Kasumi-1 (cell line): ENCODE measurements around the gene RAB29.
"Not testable (repeated sequence)": the region's sequence is repeated elsewhere in the genome, so short reads cannot be mapped to it uniquely, and the experiment has no call there.

ENCODE experiments used
- DNase-seq, 2 experiments: peaks; one replicate each; lab custom pipeline; 2025; lab: John Stamatoyannopoulos, UW

The RAB29 gene, protein sequence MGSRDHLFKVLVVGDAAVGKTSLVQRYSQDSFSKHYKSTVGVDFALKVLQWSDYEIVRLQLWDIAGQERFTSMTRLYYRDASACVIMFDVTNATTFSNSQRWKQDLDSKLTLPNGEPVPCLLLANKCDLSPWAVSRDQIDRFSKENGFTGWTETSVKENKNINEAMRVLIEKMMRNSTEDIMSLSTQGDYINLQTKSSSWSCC

DNA sequence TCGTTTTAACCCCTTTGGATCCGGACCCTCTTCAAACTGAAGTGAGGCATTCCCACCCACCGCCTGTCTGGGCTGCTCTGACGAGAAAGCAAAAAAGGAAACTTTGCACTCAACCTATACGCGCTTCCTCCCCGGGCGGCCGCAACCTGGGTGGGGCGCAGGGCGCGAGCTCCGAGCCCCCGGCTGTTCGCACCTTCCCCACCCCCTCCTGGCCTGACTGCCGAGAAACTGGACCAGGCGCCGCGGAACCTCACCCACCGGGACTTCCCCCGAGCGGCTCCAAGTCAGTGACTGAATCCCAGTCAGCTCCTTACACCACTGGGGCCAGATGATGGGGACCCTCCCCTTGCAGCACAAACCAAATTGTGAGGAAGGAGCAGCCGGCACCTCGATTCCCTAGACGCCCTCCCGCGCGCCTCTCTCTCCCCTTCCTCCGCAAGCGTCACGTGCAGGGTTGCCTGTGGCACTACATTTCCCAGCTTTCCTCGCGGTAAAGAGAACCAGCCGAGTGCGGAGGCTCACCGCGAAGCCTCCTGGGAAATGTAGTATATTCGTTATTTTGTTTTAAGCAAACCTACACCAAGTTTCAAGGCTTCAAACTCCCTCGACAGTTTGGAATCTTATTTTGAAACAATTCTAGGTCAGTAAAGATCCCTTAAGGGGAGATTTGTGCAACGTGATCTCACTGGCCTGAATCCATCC, at the start of gene RAB29:
RAB29 (minus strand) TSS at position 468 of the 702 bp plus-strand sequence. CDS start 526 bp downstream, outside the sequence.
- DNase-seq = peak; percentile 91 to 95

DNA sequence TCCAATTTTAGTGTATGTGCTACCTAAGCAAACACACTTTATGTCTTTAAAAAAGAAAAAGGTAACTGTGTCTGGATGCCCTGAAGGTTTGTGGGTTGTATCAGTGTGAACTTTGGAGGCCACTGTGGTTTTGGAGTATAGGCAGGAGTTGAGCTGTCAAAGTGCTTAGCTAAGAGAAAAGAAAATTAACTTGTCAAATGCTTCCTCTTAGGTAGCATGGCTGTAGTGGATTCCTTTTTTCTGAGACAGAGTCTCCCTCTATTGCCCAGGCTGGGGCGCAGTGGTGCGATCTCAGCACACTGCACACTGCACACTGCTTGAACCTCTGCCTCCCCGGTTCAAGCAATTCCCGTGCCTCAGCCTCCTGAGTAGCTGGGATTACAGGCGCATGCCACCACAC, 48.9 kb upstream of the RAB29 start:
- DNase-seq = peak in 1 of 2 experiments; percentile 9

DNA sequence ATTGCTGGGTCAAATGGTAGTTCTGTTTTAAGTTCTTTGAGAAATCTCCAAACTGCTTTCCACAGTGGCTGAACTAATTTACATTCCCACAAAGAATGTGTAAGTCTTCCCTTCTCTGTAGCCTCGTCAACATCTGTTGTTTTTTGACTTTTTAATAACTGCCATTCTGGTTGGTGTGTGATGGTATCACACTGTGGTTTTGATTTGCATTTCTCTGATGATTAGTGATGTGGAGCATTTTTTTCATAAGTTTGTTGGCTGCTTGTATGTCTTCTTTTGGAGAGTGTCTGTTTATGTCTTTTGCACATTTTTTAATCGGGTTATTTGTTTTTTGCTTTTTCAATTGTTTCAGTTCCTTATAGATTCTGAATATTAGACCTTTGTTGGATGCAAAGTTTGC, 48.0 kb upstream of the RAB29 start:
- not testable (repeated sequence) for DNase-seq

DNA sequence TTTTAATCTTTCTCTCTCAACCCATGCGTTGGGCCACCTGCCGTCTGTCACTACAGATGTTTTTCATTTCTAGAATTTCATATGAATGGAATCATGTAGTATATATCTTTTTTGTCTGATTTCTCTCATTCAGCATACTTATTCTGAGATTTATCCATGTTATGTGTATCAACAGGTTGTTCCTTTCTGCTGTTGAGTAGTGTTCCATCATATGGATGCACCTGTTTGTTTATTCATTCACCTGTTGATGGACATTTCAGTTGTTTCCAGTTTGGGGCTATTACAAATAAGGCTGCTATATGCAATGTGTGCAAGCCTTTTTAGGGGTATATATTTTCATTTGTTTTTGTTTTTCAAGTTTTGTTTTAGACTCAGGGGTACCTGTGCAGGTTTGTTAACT, 47.1 kb upstream of the RAB29 start:
- DNase-seq = no peak

DNA sequence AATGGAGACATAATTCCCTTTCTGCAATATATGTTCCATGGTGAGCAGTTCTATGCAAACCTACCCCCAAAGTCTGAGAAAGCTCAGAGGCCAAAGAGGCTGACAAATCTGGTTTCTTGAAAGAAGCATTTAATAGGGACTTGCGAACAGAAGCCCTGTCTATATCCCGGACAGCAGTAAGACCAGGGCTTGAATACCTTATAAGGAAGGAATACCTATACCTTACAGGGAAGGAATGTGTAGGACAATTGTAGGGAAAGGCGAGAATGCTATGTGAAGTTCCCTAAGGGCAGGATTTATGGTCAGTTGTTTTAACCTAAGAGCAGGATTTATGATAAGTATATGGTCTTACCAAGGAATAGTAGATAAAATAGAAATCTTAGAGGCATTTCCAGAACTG, 42.7 kb upstream of the RAB29 start:
- no peak for DNase-seq

DNA sequence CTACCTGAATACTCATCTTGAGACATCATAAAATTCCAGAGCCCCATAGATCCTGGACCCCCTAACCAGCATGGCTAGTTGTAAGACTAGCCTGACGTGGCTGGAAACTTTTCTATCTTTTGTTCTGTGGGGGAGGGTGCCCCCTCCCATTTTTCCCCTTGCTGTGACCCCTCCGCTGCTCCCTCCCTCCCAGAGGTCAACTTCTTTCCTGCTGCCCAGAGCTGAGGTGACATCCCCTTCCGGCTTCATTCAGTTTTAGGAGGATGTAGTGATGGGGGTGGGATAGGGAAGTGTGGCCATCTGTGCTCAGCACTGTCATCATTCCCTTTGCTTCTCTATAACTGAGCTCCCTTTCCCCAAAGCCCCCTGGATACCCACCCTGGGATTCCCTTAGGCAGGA, 42.1 kb upstream of the RAB29 start:
- DNase-seq = no peak

DNA sequence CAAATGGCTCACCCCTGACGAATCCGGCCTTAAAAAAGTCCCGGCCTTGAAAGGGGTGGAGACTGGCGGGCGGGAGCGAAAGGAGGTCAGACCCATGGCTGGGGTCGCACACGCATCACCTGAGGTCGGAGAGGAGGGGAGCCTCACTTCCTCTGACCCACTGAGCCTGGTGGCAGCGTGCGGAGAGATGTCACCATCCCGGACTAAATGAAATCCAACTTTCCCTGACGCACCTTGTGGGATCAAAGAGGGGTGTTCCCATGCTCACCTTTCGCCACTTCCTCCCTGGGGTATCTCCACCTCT, 38.4 kb upstream of the RAB29 start:
- DNase-seq = peak in 1 of 2 experiments; percentile 33

DNA sequence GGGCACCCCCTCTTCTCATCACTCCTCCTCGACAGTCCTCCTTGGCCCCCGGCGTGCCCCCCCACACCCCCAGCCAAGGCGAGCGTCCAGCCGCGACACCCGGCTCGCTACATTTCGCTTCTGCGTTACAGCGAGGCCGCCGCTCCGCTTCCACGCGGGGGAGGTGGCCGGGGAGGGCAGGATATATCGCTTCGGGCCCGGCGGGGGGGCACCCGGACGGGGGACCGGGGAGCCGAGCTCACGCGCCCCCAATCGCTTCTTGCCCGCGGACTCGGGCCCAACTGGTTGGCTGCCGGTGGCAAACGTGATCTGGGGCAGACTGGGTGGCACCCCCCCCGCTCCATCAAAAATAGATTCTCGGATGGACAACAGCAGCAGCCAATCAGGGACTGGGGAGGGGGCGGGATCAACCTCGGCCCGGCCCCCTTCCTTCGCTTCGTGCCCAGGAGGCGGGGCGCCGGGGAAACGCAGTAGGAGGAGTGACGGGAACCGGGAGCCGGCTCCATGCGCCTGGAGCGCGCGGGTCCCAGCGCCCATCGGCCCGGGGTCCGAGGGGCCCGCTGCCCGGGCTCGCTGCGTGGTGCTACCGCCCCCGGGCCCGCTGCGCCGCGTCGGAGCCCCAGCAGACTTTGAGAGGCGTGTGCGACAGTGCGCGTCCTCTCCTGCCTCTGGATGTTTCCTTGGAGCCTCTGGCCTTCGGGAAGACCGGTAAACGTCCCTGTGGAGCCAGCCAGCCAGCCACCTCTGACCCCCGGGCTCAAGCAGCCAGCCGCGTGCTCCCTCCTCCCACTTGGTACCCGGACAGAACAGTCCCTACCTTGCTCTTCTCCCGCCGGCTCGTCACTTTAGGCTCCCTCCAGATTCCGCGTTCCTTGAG, 37.8 kb upstream of the RAB29 start, which contains the start of gene SLC41A1:
SLC41A1 (minus strand) TSS at position 321 of the 877 bp plus-strand sequence. CDS start 2,757 bp downstream, outside the sequence.
- DNase-seq = peak; percentile 89 to 91

DNA sequence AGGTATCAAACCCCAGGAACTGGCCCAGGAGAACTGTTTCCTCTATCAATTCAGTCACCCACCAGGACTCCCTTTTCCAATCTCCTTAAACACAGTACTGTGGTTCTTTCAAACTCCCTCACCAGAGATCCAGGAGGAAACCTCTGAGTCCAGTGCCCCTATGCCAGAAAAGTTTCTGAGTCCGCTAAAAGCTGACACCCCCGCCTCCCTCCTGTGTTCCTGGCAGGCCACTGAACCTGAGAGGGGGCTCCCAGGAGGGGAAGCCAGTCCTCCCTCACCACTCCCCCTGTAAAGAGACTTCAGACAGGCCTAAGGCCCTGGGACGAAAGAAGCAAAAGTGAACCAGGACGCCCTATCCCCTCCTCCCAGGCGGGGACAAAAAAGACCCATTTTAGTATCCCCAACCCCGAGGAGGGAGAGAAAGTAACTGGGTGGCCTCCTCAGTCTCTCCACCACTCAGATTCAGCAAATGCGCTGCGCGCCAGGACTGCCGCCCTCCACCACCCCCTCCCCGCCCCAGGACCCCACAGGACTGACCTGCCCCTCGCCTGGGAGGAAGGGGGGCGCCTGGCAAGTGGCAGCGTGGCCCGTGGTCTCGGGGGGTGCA, 37.1 kb upstream of the RAB29 start:
- DNase-seq = peak in 1 of 2 experiments; percentile 17

DNA sequence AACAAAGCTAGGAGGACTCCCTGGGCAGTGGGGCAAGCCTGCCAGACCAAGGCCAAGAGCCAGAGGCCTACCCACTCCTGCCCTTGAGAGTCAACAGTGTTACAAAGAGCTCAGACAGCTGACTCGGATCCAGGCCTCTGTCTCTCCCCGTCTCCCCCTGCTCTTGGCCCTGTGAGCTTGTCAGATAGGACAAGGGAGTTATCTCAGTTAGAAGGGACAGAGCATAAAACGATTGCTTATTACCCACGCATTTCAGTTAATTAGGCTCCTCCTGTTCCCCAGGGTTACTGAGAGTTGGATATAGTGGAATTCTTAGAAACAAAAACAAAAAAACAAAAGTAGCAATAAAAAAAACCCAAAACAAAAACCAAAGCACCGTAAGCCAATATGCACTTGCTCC, 36.4 kb upstream of the RAB29 start:
- no peak for DNase-seq

DNA sequence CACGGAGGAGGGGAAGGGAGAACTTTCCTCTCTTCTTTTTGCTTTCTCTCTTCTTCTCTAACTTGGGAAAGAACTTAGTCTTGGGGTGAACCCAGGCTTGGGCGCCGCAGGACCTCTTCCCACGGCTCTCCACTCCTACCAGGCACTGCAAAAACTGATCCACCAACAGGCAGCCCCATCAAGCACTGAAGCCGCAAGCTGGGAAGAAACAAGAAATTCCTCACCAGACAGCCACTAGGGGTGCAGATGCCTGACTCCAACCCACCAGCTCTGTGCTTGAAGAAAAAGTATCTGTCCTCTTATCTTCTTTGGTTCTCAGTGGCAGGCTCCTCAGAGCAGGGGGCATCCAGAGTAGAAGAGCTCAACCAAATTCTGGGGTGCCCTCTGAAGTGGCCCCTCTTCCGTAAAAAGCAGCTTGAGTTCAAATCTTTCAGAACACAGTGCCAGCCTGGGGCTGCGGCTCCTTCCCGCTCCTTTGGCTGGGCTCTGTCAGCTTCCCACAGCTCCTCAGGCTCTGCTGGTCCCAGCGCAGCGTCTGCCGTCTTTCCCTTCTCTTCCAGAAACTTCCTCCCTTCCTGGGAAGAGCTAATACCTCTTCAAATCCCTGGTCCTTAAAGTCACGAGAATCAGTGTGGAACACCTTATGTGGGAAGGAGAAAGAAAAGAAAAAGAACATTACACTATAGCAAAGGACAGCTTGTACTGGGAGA, 35.3 kb upstream of the RAB29 start:
- peak; percentile 45 to 60 for DNase-seq

DNA sequence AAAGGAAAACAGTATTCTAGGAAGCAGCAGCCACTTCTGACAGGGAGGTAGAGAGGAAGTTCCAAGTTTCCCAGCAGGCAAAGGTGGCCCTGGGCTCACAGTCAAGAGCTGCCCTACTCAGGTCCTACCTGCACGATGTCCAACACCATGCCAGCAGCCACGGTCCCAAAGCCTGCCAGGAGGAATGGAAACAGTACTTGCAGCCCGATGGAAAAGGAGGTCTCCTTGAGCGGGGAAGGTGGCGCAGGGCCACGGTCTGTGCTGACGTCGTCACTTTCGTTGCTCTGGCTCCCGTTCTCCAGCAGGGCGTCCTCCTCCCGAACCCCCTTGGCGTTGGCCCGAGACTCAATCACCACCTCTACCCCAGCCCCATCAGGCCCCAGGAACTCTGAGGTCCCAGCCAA, 34.7 kb upstream of the RAB29 start:
- DNase-seq = no peak

DNA sequence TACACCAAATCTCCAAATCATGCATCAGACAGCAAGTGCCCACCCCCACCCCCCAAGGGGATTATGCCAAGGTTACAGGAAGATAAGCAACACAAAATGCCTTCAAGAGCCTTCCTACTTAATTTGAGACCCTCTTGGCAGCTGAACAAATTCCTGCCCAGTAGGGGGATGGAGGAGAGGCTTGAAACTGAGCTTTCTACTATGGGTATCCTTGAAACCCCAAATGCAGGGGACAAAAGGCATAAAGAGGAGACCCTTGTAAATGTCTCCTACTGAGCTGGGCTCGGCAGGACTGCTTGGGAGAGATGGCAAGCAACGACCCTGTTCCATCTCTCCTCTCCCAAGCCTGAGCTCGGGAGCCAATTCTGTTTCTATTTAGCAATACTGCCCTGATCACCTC, 34.2 kb upstream of the RAB29 start:
- no peak for DNase-seq

DNA sequence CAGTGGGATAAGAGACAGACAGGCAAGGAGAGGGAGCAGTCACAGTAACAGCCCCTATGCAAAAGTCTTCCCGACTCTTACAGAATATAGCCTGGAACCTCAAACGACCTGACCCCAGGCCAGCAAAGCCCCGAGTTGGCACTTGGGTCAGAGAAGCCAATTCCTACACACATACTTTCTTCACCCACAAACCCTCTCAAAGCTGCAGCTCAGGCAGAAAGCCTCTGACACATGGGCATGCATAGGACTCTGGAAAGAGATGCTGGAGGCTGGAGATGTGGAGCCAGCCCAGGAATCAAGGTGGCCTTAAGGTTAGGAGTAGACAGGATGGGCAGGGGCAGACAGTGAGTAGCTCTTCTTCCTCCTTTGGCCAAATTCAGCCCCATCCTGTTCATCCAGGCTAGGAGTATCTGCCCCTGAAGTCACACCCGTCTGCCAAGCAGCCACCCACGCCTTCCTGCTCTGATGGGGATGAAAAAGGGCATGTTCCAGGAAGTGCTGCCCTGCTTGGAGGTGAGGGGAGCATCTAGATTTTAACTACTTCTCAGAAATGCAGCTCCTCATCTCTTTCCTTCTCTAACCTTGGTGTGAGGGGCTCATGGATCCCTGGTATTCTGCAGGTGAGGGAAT, 29.9 kb upstream of the RAB29 start:
- no peak for DNase-seq

DNA sequence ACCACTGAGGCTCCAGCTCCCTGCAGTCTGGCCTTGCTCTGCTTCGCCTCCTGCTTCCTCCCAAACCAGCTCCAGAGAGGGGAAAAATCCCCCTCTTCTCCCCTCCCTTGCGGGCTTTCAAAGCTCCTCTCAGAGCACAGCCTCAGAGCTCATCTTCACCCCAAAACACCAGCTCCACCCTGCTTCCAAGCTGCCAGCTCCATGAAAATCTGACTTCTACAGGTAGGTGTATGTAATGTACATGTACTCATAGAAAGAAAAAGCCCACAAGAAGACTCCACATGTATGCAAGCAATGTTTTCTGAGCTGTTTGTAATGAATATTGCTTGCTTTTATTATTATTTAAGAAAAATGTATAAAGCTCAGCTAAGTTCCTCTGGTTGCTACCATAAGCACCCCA, 29.3 kb upstream of the RAB29 start:
- no peak for DNase-seq

DNA sequence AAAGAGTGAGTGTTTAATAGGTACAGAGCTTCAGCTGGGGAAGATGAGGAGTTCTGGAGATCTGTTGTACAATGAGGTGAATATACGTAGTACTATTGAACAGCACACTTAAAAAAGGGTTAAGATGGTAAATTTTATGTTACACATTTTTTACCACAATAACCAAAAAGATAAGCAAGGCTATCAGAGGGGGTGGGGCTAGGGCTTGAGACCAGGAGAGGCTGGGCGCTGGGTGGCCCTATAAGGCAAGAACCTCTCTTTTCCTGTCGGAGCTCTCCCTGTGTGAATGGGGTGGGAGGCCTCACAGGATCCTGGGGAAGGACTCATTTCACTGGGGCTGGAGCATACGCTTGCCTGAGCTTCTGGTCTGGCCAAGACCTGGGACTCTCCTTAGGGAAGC, 28.7 kb upstream of the RAB29 start:
- DNase-seq = no peak

DNA sequence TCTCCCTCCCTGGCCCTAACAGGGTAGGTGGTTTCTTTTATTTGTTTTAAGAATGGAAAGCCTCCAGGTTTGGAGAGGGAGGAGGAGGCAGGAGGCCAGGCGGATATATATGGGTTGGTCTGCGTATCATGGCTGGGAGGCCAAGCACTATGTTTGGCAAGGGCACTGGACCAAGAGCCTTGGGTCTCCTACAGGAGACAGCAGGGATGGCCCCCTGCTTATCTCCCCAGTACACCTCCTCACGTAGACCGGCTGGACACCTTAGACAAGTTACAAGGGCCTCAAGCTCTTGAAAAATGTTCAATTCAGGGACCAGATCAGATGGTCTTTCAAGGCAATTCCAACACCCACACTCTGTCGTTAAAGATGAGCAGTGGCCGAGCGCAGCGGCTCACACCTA, 26.8 kb upstream of the RAB29 start:
- DNase-seq = no peak

DNA sequence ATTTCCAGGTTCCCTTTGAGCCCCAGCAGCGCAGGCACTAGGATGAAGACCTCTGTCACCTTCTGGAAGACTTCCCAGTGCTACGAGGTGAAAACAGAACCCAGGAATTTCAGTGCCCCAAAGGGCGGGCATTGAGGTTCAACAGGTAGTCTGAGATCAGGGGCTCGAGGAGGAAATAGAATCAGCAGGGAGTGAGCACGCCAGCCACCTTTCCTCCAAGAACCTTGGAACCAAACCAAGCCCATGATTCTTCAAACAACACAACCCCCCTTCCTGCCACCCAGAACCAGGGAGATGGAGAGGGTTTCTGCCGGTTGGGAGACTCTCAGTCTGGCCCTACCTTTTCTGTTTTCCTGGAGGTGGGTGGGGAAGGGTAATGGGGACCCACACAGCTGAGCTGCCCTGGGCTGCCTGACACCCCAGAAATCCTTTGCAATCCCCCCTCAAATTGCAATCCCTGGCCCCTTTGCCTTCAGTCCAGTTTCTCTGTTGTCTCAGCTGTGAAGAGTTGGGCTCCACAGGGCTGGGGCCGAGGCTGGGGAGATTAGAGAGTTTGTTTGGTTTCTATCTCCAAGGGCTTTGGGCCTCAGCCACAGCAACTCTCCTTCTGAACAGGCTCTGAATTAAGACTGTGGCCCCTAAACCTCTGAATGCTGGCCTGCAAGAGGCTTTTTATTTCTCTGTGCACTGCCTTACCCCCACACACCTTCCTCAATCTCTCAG, 25.9 kb upstream of the RAB29 start:
- no peak for DNase-seq

DNA sequence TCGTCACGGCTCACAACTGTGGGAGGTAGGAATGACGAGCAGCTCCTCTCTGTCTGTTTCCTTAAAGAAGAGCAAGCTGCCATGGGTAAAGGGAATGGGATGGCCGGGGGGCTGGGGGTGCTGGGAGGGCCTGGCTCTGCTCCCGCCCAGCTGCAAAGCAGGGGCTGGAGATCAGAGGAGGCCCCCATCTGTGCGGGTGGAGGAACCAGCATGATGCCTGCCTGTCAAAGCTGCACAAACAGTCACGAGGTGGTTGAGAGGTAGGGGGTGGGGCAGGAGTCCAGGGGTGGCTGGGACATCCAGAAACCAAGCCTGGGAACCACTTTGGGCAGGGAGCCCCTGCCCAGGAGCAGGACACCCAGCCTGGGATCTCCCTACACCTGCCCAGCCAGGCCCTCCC, 25.1 kb upstream of the RAB29 start:
- DNase-seq = no peak

DNA sequence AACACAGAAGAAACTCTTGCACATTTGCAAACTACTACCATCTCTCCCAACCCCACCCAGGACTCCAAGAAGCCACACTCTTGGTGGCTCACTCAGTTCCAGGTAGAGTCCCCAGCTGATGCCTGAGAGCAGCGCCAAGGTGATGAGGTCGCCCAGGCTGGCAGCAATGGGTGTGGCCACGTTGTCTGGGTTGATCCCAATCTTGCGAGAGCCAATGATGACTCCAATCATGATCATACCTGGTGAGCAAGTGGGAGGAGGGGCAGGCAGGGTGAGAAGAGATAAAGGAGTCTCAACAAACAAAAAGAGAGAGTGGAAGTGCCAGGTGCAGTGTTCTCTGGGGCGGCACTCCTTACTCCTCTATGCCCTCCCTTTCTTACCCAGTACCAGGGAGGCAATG, 23.3 kb upstream of the RAB29 start:
- no peak for DNase-seq

DNA sequence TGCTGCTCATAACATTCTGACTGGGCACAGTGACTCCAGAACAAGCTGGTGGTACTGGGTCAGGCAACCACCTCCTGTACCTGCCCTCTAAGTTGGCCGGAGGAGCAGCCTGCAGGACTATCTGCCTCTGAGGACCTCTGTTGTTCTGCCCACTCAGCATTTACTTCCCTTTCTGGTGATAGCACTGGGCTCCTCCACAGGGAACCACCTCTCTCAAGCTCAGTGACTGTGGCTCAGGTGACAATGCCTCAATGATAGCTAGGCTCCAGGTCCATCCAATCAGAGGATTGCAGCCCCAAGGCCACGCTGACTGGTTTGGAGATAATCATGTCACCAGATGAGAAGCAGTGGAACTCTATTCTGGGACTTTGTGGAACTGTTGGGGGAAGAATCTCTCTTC, 21.9 kb upstream of the RAB29 start:
- DNase-seq = no peak
